GM18517 (cell line): Measurements from ENCODE around the gene ARIH2.
"Not testable (repeated sequence)": the region's sequence is repeated elsewhere in the genome, so short reads cannot be mapped to it uniquely, and the experiment has no call there.

ENCODE experiments used
- ATAC-seq: cut with Tn5 transposase; IDR thresholded peaks from one replicate; pipeline ENCODE4 v1.9.1; 2021; ENCODE audit warnings: mild to moderate bottlenecking, moderate library complexity; ENCODE audit not compliant: unreplicated experiment

Gene ARIH2

GRCh38 chr3:48999085-48999858 is 80.6 kb downstream of the ARIH2 start:
- ATAC-seq = no peak

GRCh38 chr3:49001155-49001554 is 82.5 kb downstream of the ARIH2 start:
- ATAC-seq = no peak

GRCh38 chr3:49004352-49005302 is 86.0 kb downstream of the ARIH2 start:
- no peak for ATAC-seq

GRCh38 chr3:49005303-49005680 is 86.7 kb downstream of the ARIH2 start:
- no peak for ATAC-seq

- ATAC-seq = no peak
Observed at GRCh38 chr3:49005998-49006397, 87.4 kb downstream of the ARIH2 start.

- ATAC-seq = no peak
Observed at GRCh38 chr3:49006408-49007067, 87.9 kb downstream of the ARIH2 start.

GRCh38 chr3:49007068-49007770 is 88.6 kb downstream of the ARIH2 start, which contains the start of gene WDR6:
WDR6 (plus strand) TSS chr3:49007391; CDS start chr3:49007432, 41 bp downstream.
- ATAC-seq = peak; percentile 83

- ATAC-seq = peak; percentile 24
Observed at GRCh38 chr3:49007771-49008528, 89.3 kb downstream of the ARIH2 start.

- ATAC-seq = not testable (repeated sequence)
Observed at GRCh38 chr3:49008627-49009026, 90.0 kb downstream of the ARIH2 start.

- ATAC-seq = no peak
Observed at GRCh38 chr3:49009396-49009795, 90.8 kb downstream of the ARIH2 start.

- no peak for ATAC-seq
Observed at GRCh38 chr3:49012441-49013017, 93.9 kb downstream of the ARIH2 start.

GRCh38 chr3:49013113-49013737 is 94.6 kb downstream of the ARIH2 start:
- no peak for ATAC-seq

- no peak for ATAC-seq
Observed at GRCh38 chr3:49013738-49014660, 95.4 kb downstream of the ARIH2 start.

GRCh38 chr3:49015072-49015471 is 96.4 kb downstream of the ARIH2 start:
- ATAC-seq = no peak

- no peak for ATAC-seq
Observed at GRCh38 chr3:49015765-49016164, 97.1 kb downstream of the ARIH2 start.

GRCh38 chr3:49016414-49017228 is 98.0 kb downstream of the ARIH2 start:
- ATAC-seq = no peak
